Adipose tissue (tissue), 3 donors: Measurements from ENCODE around the gene PHKA2. TPM values are rescaled to one million over a fixed set of nuclear protein-coding genes. Genes with fewer than 3 reads are reported as not detected.

Source experiments
- polyA plus RNA-seq, 3 donors: library from polyadenylated mRNA; stranded (reverse); fragments of 200-250 nt; gene quantifications; one replicate each; pipeline ENCODE4 v1.2.3, GENCODE V29; 2013
- donor health status: healthy with polysubstance abuse.
- donor health status: Bipolar disorder and iron deficiency.
- donor health status: healthy.

PHKA2 gene
- polyA plus RNA-seq, 3 donors: 13.4 to 30.3 (median 24.5) TPM

Other genes starting within 250 kb of the PHKA2 start
- 1 to 10 TPM; 1.4 to 9.6 (median 7.6) TPM for gene ADGRG2, start 138.4 kb upstream of the PHKA2 start, polyA plus RNA-seq